Urinary bladder (tissue), 4 donors: Measurements from ENCODE around the gene ARMH2. TPM values are rescaled to one million over a fixed set of nuclear protein-coding genes. Genes with fewer than 3 reads are reported as not detected.
"Not testable (repeated sequence)": the region's sequence is repeated elsewhere in the genome, so short reads cannot be mapped to it uniquely, and the experiment has no call there.

ENCODE experiments used
- DNase-seq: peaks from one replicate; pipeline ENCODE4 v3.0.0-alpha.2; 2015; ENCODE audit errors: extremely low spot score
- H3K27ac ChIP-seq: one replicate; pipeline ENCODE4 v1.5.1; 2013; ENCODE audit warnings: low read depth, mild to moderate bottlenecking, moderate library complexity
- H3K36me3 ChIP-seq: one replicate; pipeline ENCODE4 v1.6.1; 2013; ENCODE audit warnings: mild to moderate bottlenecking, moderate library complexity; ENCODE audit not compliant: insufficient read depth
- H3K4me1 ChIP-seq: one replicate; pipeline ENCODE4 v1.6.1; 2013; ENCODE audit warnings: mild to moderate bottlenecking, moderate library complexity; ENCODE audit not compliant: insufficient read depth
- H3K4me3 ChIP-seq: one replicate; pipeline ENCODE4 v1.5.1; 2013; ENCODE audit warnings: low read depth, low read length
- WGBS: extraction: QIAGEN DNeasy Blood & Tissue Kit; methylation state at CpG from one replicate; pipeline ENCODE4 v1.1.7; 2013; 5-methylcytosine and 5-hydroxymethylcytosine counted together
- polyA plus RNA-seq: library from polyadenylated mRNA; stranded (reverse); fragments of 200-250 nt; gene quantifications from one replicate; pipeline ENCODE4 v1.2.3, GENCODE V29; 2013
- total RNA-seq: library from RNA; depleted of rRNA; stranded (reverse); fragments of >200 nt; gene quantifications from one replicate; pipeline ENCODE4 v1.2.3, GENCODE V29; 2014
- donor health status: healthy with polysubstance abuse.
- donor health status: healthy.

The ARMH2 gene
- total and polyA plus RNA-seq, 2 donors = not detected

GRCh38 chr6:24766680-24767462 lies 31.8 kb downstream of the ARMH2 start:
- H3K27ac ChIP-seq = no peak overlapping the region
- no peaks in the 10 kb centered on the region for H3K36me3 ChIP-seq
- no peak overlapping the region for H3K4me3 ChIP-seq
- 56% methylated on average over 9 of the region's 9 CpGs for WGBS
- H3K4me1 ChIP-seq = no peaks in the 10 kb centered on the region
- no peak for DNase-seq

GRCh38 chr6:24765968-24766367 lies 32.7 kb downstream of the ARMH2 start:
- 96% methylated on average over 25 of the region's 26 CpGs for WGBS
- not testable (repeated sequence) for DNase-seq, H3K4me3 ChIP-seq, H3K4me1 ChIP-seq, H3K36me3 ChIP-seq, H3K27ac ChIP-seq

- H3K27ac ChIP-seq, H3K4me3 ChIP-seq, DNase-seq, H3K4me1 ChIP-seq, H3K36me3 ChIP-seq: not testable (repeated sequence)
- 88% methylated on average over 20 of the region's 20 CpGs for WGBS
These were observed 33.6 kb downstream of the ARMH2 start for GRCh38 chr6:24764833-24765828.

GRCh38 chr6:24763578-24763977 lies 35.1 kb downstream of the ARMH2 start:
- no peak for DNase-seq
- Histone ChIP-seq H3K27ac (no peak overlapping the region), H3K4me3 (no peak overlapping the region), H3K36me3 (no peaks in the 10 kb centered on the region), H3K4me1 (no peaks in the 10 kb centered on the region)
- 69% methylated on average over 3 of the region's 3 CpGs for WGBS

GRCh38 chr6:24761851-24762250 lies 36.9 kb downstream of the ARMH2 start:
- no peak for DNase-seq
- no peaks in the 10 kb centered on the region for H3K36me3 ChIP-seq
- H3K4me1 ChIP-seq = no peaks in the 10 kb centered on the region

GRCh38 chr6:24761193-24761835 lies 37.4 kb downstream of the ARMH2 start:
- no peak for DNase-seq
- 85% methylated on average over 17 of the region's 17 CpGs for WGBS
- H3K4me1 ChIP-seq = no peaks in the 10 kb centered on the region

More at GRCh38 chr6:24761851-24762250, 36.9 kb downstream of the ARMH2 start:
- no peak overlapping the region for H3K27ac ChIP-seq
- no peak overlapping the region for H3K4me3 ChIP-seq

GRCh38 chr6:24760210-24760609 lies 38.5 kb downstream of the ARMH2 start:
- Histone ChIP-seq H3K4me3 (no peak overlapping the region), H3K36me3 (no peaks in the 10 kb centered on the region), H3K27ac (no peak overlapping the region), H3K4me1 (no peaks in the 10 kb centered on the region)
- WGBS = 97% methylated on average over 5 of the region's 5 CpGs
- DNase-seq = no peak

More at GRCh38 chr6:24761193-24761835, 37.4 kb downstream of the ARMH2 start:
- no peaks in the 10 kb centered on the region for H3K36me3 ChIP-seq
- H3K27ac ChIP-seq = no peak overlapping the region
- no peak overlapping the region for H3K4me3 ChIP-seq

- no peak overlapping the region for H3K27ac ChIP-seq
- no peak for DNase-seq
- WGBS = 92% methylated on average over 3 of the region's 3 CpGs
- no peak overlapping the region for H3K4me3 ChIP-seq
- no peaks in the 10 kb centered on the region for H3K4me1 ChIP-seq
- H3K36me3 ChIP-seq = no peaks in the 10 kb centered on the region
These were observed 39.0 kb downstream of the ARMH2 start for GRCh38 chr6:24759718-24760117.

- H3K4me1 ChIP-seq = no peaks in the 10 kb centered on the region
- H3K27ac ChIP-seq = no peak overlapping the region
- H3K36me3 ChIP-seq = no peaks in the 10 kb centered on the region
- H3K4me3 ChIP-seq = no peak overlapping the region
- DNase-seq = no peak
- WGBS = 87% methylated on average over 6 of the region's 6 CpGs
These were observed 41.1 kb downstream of the ARMH2 start for GRCh38 chr6:24757611-24758010.

GRCh38 chr6:24755279-24755678 lies 43.4 kb downstream of the ARMH2 start:
- Histone ChIP-seq H3K36me3 (no peaks in the 10 kb centered on the region), H3K4me3 (no peak overlapping the region), H3K4me1 (no peaks in the 10 kb centered on the region), H3K27ac (no peak overlapping the region)
- DNase-seq = no peak

- 86% methylated on average over 4 of the region's 4 CpGs for WGBS
- DNase-seq, H3K36me3 ChIP-seq, H3K4me1 ChIP-seq, H3K4me3 ChIP-seq, H3K27ac ChIP-seq: not testable (repeated sequence)
These were observed 44.3 kb downstream of the ARMH2 start for GRCh38 chr6:24754378-24754777.

GRCh38 chr6:24753545-24753944 lies 45.2 kb downstream of the ARMH2 start:
- Histone ChIP-seq H3K4me1 (no peaks in the 10 kb centered on the region), H3K4me3 (no peak overlapping the region), H3K36me3 (no peaks in the 10 kb centered on the region), H3K27ac (no peak overlapping the region)
- 77% methylated on average over 2 of the region's 2 CpGs for WGBS
- DNase-seq = no peak

- DNase-seq = no peak
- H3K4me3 ChIP-seq = no peak overlapping the region
- H3K36me3 ChIP-seq = no peaks in the 10 kb centered on the region
- H3K4me1 ChIP-seq = no peaks in the 10 kb centered on the region
- no peak overlapping the region for H3K27ac ChIP-seq
- 80% methylated on average over 1 of the region's 1 CpG for WGBS
These were observed 45.7 kb downstream of the ARMH2 start for GRCh38 chr6:24752917-24753492.
